Heart right ventricle (tissue), 16 donors: ENCODE measurements around the gene TNFAIP8. TPM values are rescaled to one million over a fixed set of nuclear protein-coding genes. Genes with fewer than 3 reads are reported as not detected.

Source experiments
- ATAC-seq, 8 donors: fragments of 200-7000 bp; cut with Tn5 transposase; one replicate each; pipeline ENCODE4 v1.9.1; 2020; ENCODE audit warnings: mild to moderate bottlenecking in 8 of 8, moderate library complexity in 8 of 8, moderate number of reproducible peaks in 1 of 8
- DNase-seq, 2 donors: peaks; one replicate each; pipeline ENCODE4 v3.0.0-alpha.2; 2020
- H3K27ac ChIP-seq, 10 donors: fragments of 200-600 bp; sonication (generic) in 2 of 10; one replicate each; pipeline versions ENCODE4 v1.5.0 to v1.8.0; 2020 to 2022; ENCODE audit warnings: mild to moderate bottlenecking in 3 of 10
- H3K27me3 ChIP-seq, 7 donors: fragments of 200-600 bp; one replicate each; pipeline ENCODE4 v1.8.0; 2021 to 2022; ENCODE audit warnings: mild to moderate bottlenecking in 2 of 7
- H3K36me3 ChIP-seq, 9 donors: fragments of 200-600 bp; sonication (generic) in 1 of 9; one replicate each; pipeline versions ENCODE4 v1.5.0 to v1.8.0; 2020 to 2022; ENCODE audit warnings: mild to moderate bottlenecking in 2 of 9
- H3K4me1 ChIP-seq, 9 donors: fragments of 200-600 bp; sonication (generic) in 1 of 9; one replicate each; pipeline versions ENCODE4 v1.5.0 to v1.8.0; 2020 to 2022; ENCODE audit warnings: mild to moderate bottlenecking in 4 of 9
- H3K4me3 ChIP-seq, 10 donors: fragments of 200-600 bp; sonication (generic) in 2 of 10; one replicate each; pipeline versions ENCODE4 v1.5.0 to v1.8.0; 2020 to 2022; ENCODE audit warnings: mild to moderate bottlenecking in 7 of 10, moderate library complexity in 2 of 10
- H3K9me3 ChIP-seq, 11 donors: fragments of 200-600 bp in 10 of 11; sonication (generic) in 2 of 11; one replicate each; pipeline versions ENCODE4 v1.5.0 to v1.8.0; 2013 to 2022; ENCODE audit warnings: mild to moderate bottlenecking in 2 of 11, control low read depth in 1 of 11, moderate library complexity in 1 of 11
- CTCF ChIP-seq, 9 donors: fragments of 200-600 bp; sonication (generic) in 2 of 9; IDR thresholded peaks; one replicate each; pipeline versions ENCODE4 v1.5.0 to v1.8.0; 2021 to 2022; ENCODE audit warnings: antibody characterized with exemption in 9 of 9, mild to moderate bottlenecking in 5 of 9, moderate library complexity in 1 of 9
- WGBS, 2 donors: extraction: QIAGEN DNeasy Blood & Tissue Kit; methylation state at CpG; one replicate each; pipeline ENCODE4 v1.1.7; 2013; ENCODE audit warnings: inconsistent platforms in 1 of 2; 5-methylcytosine and 5-hydroxymethylcytosine counted together
- intact Hi-C, 10 donors: fragments of 100-400 bp; cut with DNase I; formaldehyde crosslinking; loops; one replicate each; pipeline versions ENCODE4 v1.11.1 to v1.14.2; 2022
- polyA plus RNA-seq, 2 donors: library from polyadenylated mRNA; stranded (reverse); fragments of 200-250 nt; gene quantifications; one replicate each; pipeline ENCODE4 v1.2.3, GENCODE V29; 2013
- total RNA-seq, 10 donors: library from RNA; stranded (reverse); fragmentation: NEBNext Ultra II Directional in 3 of 10; extraction: Animal tissue kit (Norgen Biotek cat#: 25700) in 3 of 10; gene quantifications; one replicate each; pipeline versions ENCODE4 v1.2.1 to v1.2.4, GENCODE V29; 2021 to 2023
- donor health status: Arrhythmogenic right ventricular cardiomyopathy.
- donor health status: ischemic (EF 13 %, LVEDD 7.1; RV severe dilation, severe dysfunction).
- donor health status: healthy with polysubstance abuse.
- donor health status: DM: no; HTN: yes; CAD: no.
- donor health status: DM: no; HTN: no; CAD: no.
- donor health status: ischemic (EF 25% LVEDD 6.9; RV normal size, moderate dysfunction).
- donor health status: ischemic (EF 25% LVEDD 5.7; RV mildly dilated, moderate dysfunction).
- donor health status: healthy.
- donor health status: DM: yes; HTN: yes; CAD: no.
- donor health status: Ischemic cardiomyopathy.
- donor health status: ischemic (EF 35%, LVEDD 5.7; RV mildly dilated, moderate dysfunction).
- donor health status: nonischemic (EF 11% LVEDD 7.7; RV severe dilation, severe dysfunction).
- donor health status: DM: yes; HTN: yes; CAD: no.
- donor health status: PGD.
- donor health status: ischemic (EF 29% LVEDD 5.4; RV normal size, mild dysfunction).
- donor health status: nonischemic (EF 23%, LVEDD 6.1; RV moderate dilation, normal function).

TNFAIP8 gene
- total and polyA plus RNA-seq, 12 donors: 3.3 to 30.8 (median 8.7) TPM

- H3K4me3 ChIP-seq: peak overlapping the region in 3 of 10 donors; percentile 65 to 83 (median 73)
- DNase-seq: no peak
- peaks cover 0 to 90% (median 12%) of the 10 kb centered on the region in 9 donors for H3K4me1 ChIP-seq
- no peak for ATAC-seq
- no peaks in the 10 kb centered on the region for H3K9me3 ChIP-seq
- 71 to 84% methylated on average over 6 of the region's 6 CpGs for WGBS, 2 donors
- no peak for TF ChIP-seq CTCF (IDR thresholded peaks at IDR 0.05)
- intact Hi-C loops: loop anchor here in 1 of 10 donors (5.0 kb wide), 2 partner anchors 39 to 54 kb away; no protein-coding TSS in a partner anchor
- H3K36me3 ChIP-seq: no peaks in the 10 kb centered on the region
- no peaks in the 10 kb centered on the region for H3K27me3 ChIP-seq
- peak overlapping the region in 1 of 10 donors; percentile 92 for H3K27ac ChIP-seq
Measured at GRCh38 chr5:119357808-119358529, 2.1 kb downstream of the TNFAIP8 start.

- intact Hi-C loops: loop anchor here in 1 of 10 donors (5.0 kb wide), 2 partner anchors 39 to 54 kb away; no protein-coding TSS in a partner anchor
- WGBS, 2 donors: 76 to 85% methylated on average over 2 of the region's 2 CpGs
- peak overlapping the region in 1 of 10 donors; percentile 73 for H3K4me3 ChIP-seq
Measured at GRCh38 chr5:119358530-119358900, 2.7 kb downstream of the TNFAIP8 start.

GRCh38 chr5:119358901-119359603 is 3.2 kb downstream of the TNFAIP8 start:
- ATAC-seq (no peak), DNase-seq (no peak)
- Histone ChIP-seq H3K27me3 (no peaks in the 10 kb centered on the region), H3K27ac (peak overlapping the region in 1 of 10 donors; percentile 2), H3K36me3 (no peaks in the 10 kb centered on the region), H3K9me3 (no peaks in the 10 kb centered on the region), H3K4me1 (peaks cover 0 to 90% (median 12%) of the 10 kb centered on the region in 9 donors), H3K4me3 (no peak overlapping the region)
- intact Hi-C loops: loop anchor here in 1 of 10 donors (5.0 kb wide), 2 partner anchors 38 to 53 kb away; no protein-coding TSS in a partner anchor
- no peak for TF ChIP-seq CTCF (IDR thresholded peaks at IDR 0.05)
- WGBS, 2 donors: 75 to 89% methylated on average over 7 of the region's 7 CpGs

More at GRCh38 chr5:119358530-119358900, 2.7 kb downstream of the TNFAIP8 start:
- H3K27ac ChIP-seq: no peak overlapping the region
- TF ChIP-seq CTCF (IDR thresholded peaks at IDR 0.05): no peak
- H3K36me3 ChIP-seq: no peaks in the 10 kb centered on the region
- no peaks in the 10 kb centered on the region for H3K27me3 ChIP-seq
- DNase-seq (no peak), ATAC-seq (no peak)
- H3K9me3 ChIP-seq: no peaks in the 10 kb centered on the region
- H3K4me1 ChIP-seq: peaks cover 0 to 90% (median 12%) of the 10 kb centered on the region in 9 donors

- TF ChIP-seq CTCF (IDR thresholded peaks at IDR 0.05): no peak
- H3K4me1 ChIP-seq: peaks cover 0 to 86% (median 12%) of the 10 kb centered on the region in 9 donors
- intact Hi-C loops: loop anchor here in 1 of 10 donors (5.0 kb wide), 2 partner anchors 37 to 52 kb away; no protein-coding TSS in a partner anchor
- no peak for DNase-seq
- peak overlapping the region in 1 of 10 donors; percentile 2 for H3K27ac ChIP-seq
- 55% methylated on average over 4 of the region's 4 CpGs for WGBS, 2 donors
- H3K36me3 ChIP-seq: no peaks in the 10 kb centered on the region
- no peak overlapping the region for H3K4me3 ChIP-seq
- H3K27me3 ChIP-seq: no peaks in the 10 kb centered on the region
- ATAC-seq: no peak
- H3K9me3 ChIP-seq: no peaks in the 10 kb centered on the region
Measured at GRCh38 chr5:119359737-119360413, 4.1 kb downstream of the TNFAIP8 start.
